GM12892 (cell line): ENCODE results near the gene TRIM9.

Experiments
- POLR2A ChIP-seq: IDR thresholded peaks from 2 replicates; pipeline ENCODE4 v1.6.1; 2011; ENCODE audit warnings: low read depth, low read length, control low read depth
- POLR2AphosphoS5 ChIP-seq: IDR thresholded peaks from 2 replicates; pipeline ENCODE4 v1.6.1; 2011; ENCODE audit warnings: low read depth, low read length, control low read depth
- TAF1 ChIP-seq: IDR thresholded peaks from 2 replicates; pipeline ENCODE4 v1.6.1; 2011; ENCODE audit warnings: low read depth, mild to moderate bottlenecking, control low read depth, low read length, borderline replicate concordance

DNA sequence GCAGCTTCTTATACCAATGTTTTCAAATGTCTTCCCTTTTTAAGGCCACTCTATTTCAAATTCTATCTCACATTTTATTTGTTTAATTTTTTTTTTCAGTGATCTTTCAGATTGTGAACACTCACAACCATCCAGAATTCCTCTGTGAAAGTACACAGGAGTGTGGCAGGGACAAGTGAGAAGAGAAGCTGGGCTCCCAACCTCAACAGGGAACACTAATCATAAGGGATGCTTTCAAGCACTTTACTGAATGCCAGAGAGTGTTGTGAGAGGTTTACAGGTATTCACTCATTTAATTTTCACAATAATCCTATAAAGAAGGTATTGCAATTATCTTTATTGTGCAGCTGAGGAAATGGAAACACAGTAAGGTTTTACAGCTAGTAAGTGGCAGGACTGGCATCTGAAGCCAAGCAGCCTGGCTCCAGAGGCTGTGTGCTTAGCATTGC, 90.5 kb downstream of the TRIM9 start:
- TF ChIP-seq POLR2A (no peak), POLR2AphosphoS5 (no peak), TAF1 (no peak)
